Neural cell (in vitro differentiated cells): ENCODE measurements around the gene RYR3. TPM values are rescaled to one million over a fixed set of nuclear protein-coding genes. Genes with fewer than 3 reads are reported as not detected.
A peak's percentile ranks its signal among the peaks of the same experiment; 100 is the strongest.

Source experiments
- H2AFZ ChIP-seq: fragments of 200-600, 300-800 bp; sonication (generic), shearing (Covaris generic); 2 replicates; pipeline ENCODE4 v1.6.0; 2014; ENCODE audit warnings: low read depth, mild to moderate bottlenecking, antibody characterized with exemption, low read length, moderate library complexity
- H3F3A ChIP-seq: fragments of 200-600 bp; shearing (Covaris generic); 2 replicates; pipeline ENCODE4 v1.6.1; 2016; ENCODE audit warnings: mild to moderate bottlenecking, moderate library complexity, mixed read lengths, antibody characterized with exemption, low read length; ENCODE audit not compliant: insufficient read depth, poor library complexity, severe bottlenecking
- H3K27ac ChIP-seq: fragments of 200-600, 300-800 bp; sonication (generic), shearing (Covaris generic); 2 replicates; pipeline ENCODE4 v1.5.1; 2014; ENCODE audit warnings: mild to moderate bottlenecking, low read length, moderate library complexity
- H3K27me3 ChIP-seq: fragments of 300-800, 200-600 bp; sonication (generic), shearing (Covaris generic); 2 replicates; pipeline ENCODE4 v1.6.0; 2014; ENCODE audit warnings: mild to moderate bottlenecking, low read depth, low read length, moderate library complexity; ENCODE audit not compliant: insufficient read depth
- H3K36me3 ChIP-seq: fragments of 300-800, 200-600 bp; sonication (generic), shearing (Covaris generic); 2 replicates; pipeline ENCODE4 v1.5.1; 2014; ENCODE audit warnings: mild to moderate bottlenecking, antibody characterized with exemption, low read length, moderate library complexity; ENCODE audit not compliant: insufficient read depth
- H3K4me2 ChIP-seq: fragments of 300-800, 200-600 bp; sonication (generic), shearing (Covaris generic); 2 replicates; pipeline ENCODE4 v1.6.0; 2014; ENCODE audit warnings: mild to moderate bottlenecking, low read length
- H3K4me3 ChIP-seq: fragments of 300-800, 200-600 bp; sonication (generic), shearing (Covaris generic); 2 replicates; pipeline ENCODE4 v1.5.1; 2014; ENCODE audit warnings: mild to moderate bottlenecking, low read length, moderate library complexity
- H3K79me2 ChIP-seq: fragments of 200-600 bp; shearing (Covaris generic); replicated peaks from 2 replicates; pipeline ENCODE4 v1.6.0; 2014; ENCODE audit warnings: mild to moderate bottlenecking, low read length, moderate library complexity; ENCODE audit not compliant: insufficient read depth
- H3K9ac ChIP-seq: fragments of 300-800, 200-600 bp; sonication (generic), shearing (Covaris generic); 2 replicates; pipeline ENCODE4 v1.6.1; 2016; ENCODE audit warnings: mild to moderate bottlenecking, low read length, mixed read lengths
- H3K9me2 ChIP-seq: fragments of 200-600 bp; shearing (Covaris generic); 2 replicates; pipeline ENCODE4 v1.6.1; 2016; ENCODE audit warnings: mild to moderate bottlenecking, low read length, mixed read lengths; ENCODE audit not compliant: insufficient read depth
- H3K9me3 ChIP-seq: fragments of 200-600, 300-800 bp; sonication (generic), shearing (Covaris generic); 2 replicates; pipeline ENCODE4 v1.6.1; 2016; ENCODE audit warnings: mild to moderate bottlenecking, mixed run types, low read length, moderate library complexity, mixed read lengths
- H4K20me1 ChIP-seq: fragments of 200-600 bp; shearing (Covaris generic); 2 replicates; pipeline ENCODE4 v1.6.1; 2016; ENCODE audit warnings: mild to moderate bottlenecking, mixed run types; ENCODE audit not compliant: insufficient read depth
- CTCF ChIP-seq: fragments of 450-650 bp; IDR thresholded peaks from 2 replicates; pipeline ENCODE4 v1.5.1; 2014; ENCODE audit warnings: antibody characterized with exemption, mild to moderate bottlenecking, moderate library complexity; ENCODE audit not compliant: poor library complexity, severe bottlenecking
- EP300 ChIP-seq: fragments of 450-650 bp; conservative IDR thresholded peaks from 2 replicates; pipeline ENCODE4 v1.6.1; 2014; ENCODE audit warnings: antibody characterized with exemption, mild to moderate bottlenecking, moderate library complexity; ENCODE audit not compliant: poor library complexity, severe bottlenecking
- EZH2 ChIP-seq: fragments of 200-600, 300-800 bp; shearing (Covaris generic), sonication (generic); IDR thresholded peaks from 2 replicates; pipeline ENCODE4 v1.6.1; 2014; ENCODE audit warnings: antibody characterized with exemption, low read length, borderline replicate concordance, mild to moderate bottlenecking; ENCODE audit not compliant: insufficient read depth, poor library complexity, severe bottlenecking
- MXI1 ChIP-seq: fragments of 450-650 bp; conservative IDR thresholded peaks from 2 replicates; pipeline ENCODE4 v1.6.1; 2014; ENCODE audit warnings: antibody characterized with exemption, mild to moderate bottlenecking; ENCODE audit not compliant: poor library complexity, severe bottlenecking
- POLR2AphosphoS5 ChIP-seq: IDR thresholded peaks from 2 replicates; pipeline ENCODE4 v1.6.1; 2012
- RAD21 ChIP-seq: fragments of 450-650 bp; conservative IDR thresholded peaks from 2 replicates; pipeline ENCODE4 v1.6.1; 2014; ENCODE audit warnings: antibody characterized with exemption, mild to moderate bottlenecking, moderate library complexity
- REST ChIP-seq: IDR thresholded peaks from 2 replicates; pipeline ENCODE4 v1.6.1; 2012; ENCODE audit warnings: borderline replicate concordance
- SMC3 ChIP-seq: fragments of 450-650 bp; conservative IDR thresholded peaks from 2 replicates; pipeline ENCODE4 v1.6.1; 2014; ENCODE audit warnings: antibody characterized with exemption, mild to moderate bottlenecking, moderate library complexity; ENCODE audit not compliant: poor library complexity
- TAF1 ChIP-seq: IDR thresholded peaks from 2 replicates; pipeline ENCODE4 v1.6.1; 2012; ENCODE audit warnings: low read depth
- polyA plus RNA-seq: library from polyadenylated mRNA; depleted of rRNA; stranded (reverse); fragments of >200 nt; gene quantifications from 2 replicates; pipeline ENCODE4 v1.2.3, GENCODE V29; 2014

RYR3 gene
- polyA plus RNA-seq, 1 donor from 2014 or later: 12.6 TPM

- Histone ChIP-seq H3K9me2 (no peaks in the 10 kb centered on the region), H3K9ac (no peak overlapping the region), H3K27me3 (no peaks in the 10 kb centered on the region), H2AFZ (no peak overlapping the region), H4K20me1 (no peaks in the 10 kb centered on the region), H3K4me2 (no peak overlapping the region), H3K36me3 (no peaks in the 10 kb centered on the region), H3F3A (no peaks in the 10 kb centered on the region), H3K27ac (no peak overlapping the region), H3K9me3 (no peaks in the 10 kb centered on the region), H3K79me2 (no peaks in the 10 kb centered on the region), H3K4me3 (no peak overlapping the region)
- TF ChIP-seq MXI1 (no peak), TAF1 (no peak), SMC3 (no peak), EP300 (no peak), REST (no peak), POLR2AphosphoS5 (no peak), CTCF (no peak), EZH2 (no peak), RAD21 (no peak)
These were observed 248.6 kb downstream of the RYR3 start for GRCh38 chr15:33559207-33559890.

- Histone ChIP-seq H3K36me3 (no peaks in the 10 kb centered on the region), H3K27me3 (no peaks in the 10 kb centered on the region), H3K4me2 (no peak overlapping the region), H3K4me3 (peak overlapping the region; percentile 5), H3K9me3 (no peaks in the 10 kb centered on the region), H3K9ac (no peak overlapping the region), H3F3A (no peaks in the 10 kb centered on the region), H3K79me2 (no peaks in the 10 kb centered on the region), H2AFZ (no peak overlapping the region), H3K27ac (peak overlapping the region; percentile 25), H4K20me1 (no peaks in the 10 kb centered on the region), H3K9me2 (no peaks in the 10 kb centered on the region)
- TF ChIP-seq SMC3 (no peak), RAD21 (no peak), MXI1 (no peak), EZH2 (no peak), POLR2AphosphoS5 (no peak), EP300 (no peak), TAF1 (no peak), CTCF (no peak), REST (no peak)
These were observed 250.6 kb downstream of the RYR3 start for GRCh38 chr15:33561407-33561806.
